Measurements from ENCODE around the gene HSPB8.

Gene HSPB8

DNA sequence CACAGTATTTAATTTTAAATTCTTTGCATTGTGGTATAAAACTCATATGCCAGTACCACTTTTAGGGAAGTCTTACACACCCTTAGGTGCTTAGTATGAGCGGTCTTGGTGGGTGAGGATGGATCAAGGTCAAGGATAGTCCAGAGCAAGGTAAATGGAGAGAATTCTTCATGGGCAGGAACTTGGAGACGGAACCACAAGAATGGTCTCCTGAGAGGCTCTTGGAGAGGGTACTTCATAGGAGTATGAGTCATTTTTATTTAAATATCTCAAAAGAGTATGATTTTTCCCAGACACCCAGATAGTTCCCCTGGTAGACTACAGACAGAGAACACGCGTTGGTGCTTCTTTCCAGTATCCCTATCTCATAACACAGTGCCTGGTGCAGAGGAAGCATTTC is 21.9 kb downstream of the HSPB8 start:
- Histone ChIP-seq H3K27ac (replicated peaks) (no peak overlapping the region), H3K4me3 (replicated peaks; ENCODE audit: insufficient read depth, low read length) (no peak overlapping the region), H3K27me3 (ENCODE audit: insufficient read depth, poor library complexity, severe bottlenecking) (no peaks in the 10 kb centered on the region)
- no peak for DNase-seq (ENCODE audit: low read depth in 1 of 2, low spot score in 1 of 2)
- TF ChIP-seq SPI1 (IDR thresholded peaks at IDR 0.05; ENCODE audit: borderline replicate concordance, low read depth), result no peak
- no peak for TF ChIP-seq GABPA (IDR thresholded peaks at IDR 0.05; ENCODE audit: low read depth)
- no peak for TF ChIP-seq POLR2AphosphoS5 (IDR thresholded peaks at IDR 0.05; ENCODE audit: low read depth)
- TF ChIP-seq, protein P1, sequence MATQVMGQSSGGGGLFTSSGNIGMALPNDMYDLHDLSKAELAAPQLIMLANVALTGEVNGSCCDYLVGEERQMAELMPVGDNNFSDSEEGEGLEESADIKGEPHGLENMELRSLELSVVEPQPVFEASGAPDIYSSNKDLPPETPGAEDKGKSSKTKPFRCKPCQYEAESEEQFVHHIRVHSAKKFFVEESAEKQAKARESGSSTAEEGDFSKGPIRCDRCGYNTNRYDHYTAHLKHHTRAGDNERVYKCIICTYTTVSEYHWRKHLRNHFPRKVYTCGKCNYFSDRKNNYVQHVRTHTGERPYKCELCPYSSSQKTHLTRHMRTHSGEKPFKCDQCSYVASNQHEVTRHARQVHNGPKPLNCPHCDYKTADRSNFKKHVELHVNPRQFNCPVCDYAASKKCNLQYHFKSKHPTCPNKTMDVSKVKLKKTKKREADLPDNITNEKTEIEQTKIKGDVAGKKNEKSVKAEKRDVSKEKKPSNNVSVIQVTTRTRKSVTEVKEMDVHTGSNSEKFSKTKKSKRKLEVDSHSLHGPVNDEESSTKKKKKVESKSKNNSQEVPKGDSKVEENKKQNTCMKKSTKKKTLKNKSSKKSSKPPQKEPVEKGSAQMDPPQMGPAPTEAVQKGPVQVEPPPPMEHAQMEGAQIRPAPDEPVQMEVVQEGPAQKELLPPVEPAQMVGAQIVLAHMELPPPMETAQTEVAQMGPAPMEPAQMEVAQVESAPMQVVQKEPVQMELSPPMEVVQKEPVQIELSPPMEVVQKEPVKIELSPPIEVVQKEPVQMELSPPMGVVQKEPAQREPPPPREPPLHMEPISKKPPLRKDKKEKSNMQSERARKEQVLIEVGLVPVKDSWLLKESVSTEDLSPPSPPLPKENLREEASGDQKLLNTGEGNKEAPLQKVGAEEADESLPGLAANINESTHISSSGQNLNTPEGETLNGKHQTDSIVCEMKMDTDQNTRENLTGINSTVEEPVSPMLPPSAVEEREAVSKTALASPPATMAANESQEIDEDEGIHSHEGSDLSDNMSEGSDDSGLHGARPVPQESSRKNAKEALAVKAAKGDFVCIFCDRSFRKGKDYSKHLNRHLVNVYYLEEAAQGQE (IDR thresholded peaks at IDR 0.05; ENCODE audit: insufficient replicate concordance, low read depth), result no peak
- TF ChIP-seq, protein P2, sequence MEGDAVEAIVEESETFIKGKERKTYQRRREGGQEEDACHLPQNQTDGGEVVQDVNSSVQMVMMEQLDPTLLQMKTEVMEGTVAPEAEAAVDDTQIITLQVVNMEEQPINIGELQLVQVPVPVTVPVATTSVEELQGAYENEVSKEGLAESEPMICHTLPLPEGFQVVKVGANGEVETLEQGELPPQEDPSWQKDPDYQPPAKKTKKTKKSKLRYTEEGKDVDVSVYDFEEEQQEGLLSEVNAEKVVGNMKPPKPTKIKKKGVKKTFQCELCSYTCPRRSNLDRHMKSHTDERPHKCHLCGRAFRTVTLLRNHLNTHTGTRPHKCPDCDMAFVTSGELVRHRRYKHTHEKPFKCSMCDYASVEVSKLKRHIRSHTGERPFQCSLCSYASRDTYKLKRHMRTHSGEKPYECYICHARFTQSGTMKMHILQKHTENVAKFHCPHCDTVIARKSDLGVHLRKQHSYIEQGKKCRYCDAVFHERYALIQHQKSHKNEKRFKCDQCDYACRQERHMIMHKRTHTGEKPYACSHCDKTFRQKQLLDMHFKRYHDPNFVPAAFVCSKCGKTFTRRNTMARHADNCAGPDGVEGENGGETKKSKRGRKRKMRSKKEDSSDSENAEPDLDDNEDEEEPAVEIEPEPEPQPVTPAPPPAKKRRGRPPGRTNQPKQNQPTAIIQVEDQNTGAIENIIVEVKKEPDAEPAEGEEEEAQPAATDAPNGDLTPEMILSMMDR (IDR thresholded peaks at IDR 0.05; ENCODE audit: insufficient read depth, low read length), result no peak

DNA sequence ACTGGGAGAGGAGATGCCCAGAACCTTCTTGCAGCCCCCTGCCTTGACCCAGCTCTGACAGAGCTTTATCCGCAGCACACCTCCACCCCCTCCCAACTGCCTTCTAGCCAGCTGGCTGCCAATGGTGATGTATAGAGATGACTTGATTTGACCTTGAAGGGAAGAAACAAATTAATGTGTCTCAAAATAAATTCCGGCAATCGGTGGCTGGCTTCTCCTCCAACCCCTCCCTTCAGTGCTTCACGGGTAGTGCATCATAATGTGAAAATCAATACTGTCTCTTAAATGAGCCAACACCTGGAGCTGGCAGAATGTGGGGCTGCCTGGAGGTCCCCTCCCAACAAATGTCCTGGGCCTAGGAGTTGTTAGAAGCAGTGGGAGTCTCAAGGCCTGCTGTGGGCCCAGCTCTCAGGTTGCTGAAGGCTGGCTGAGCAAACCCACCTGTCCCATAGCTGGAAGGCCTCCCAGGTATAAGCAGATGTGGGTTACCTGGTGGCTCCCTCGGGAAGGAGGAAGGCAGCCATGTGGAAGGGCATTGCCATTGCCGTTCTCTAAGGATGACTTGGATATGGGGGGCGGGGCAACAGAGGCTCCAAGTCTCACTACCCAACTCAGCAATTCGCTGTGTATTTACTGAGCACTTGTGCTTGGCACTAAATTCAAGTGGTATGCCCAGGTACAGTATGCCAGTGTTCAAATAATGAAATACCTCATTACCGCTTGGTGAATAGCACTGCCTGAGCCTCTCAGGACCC is 23.2 kb downstream of the HSPB8 start:
- DNase-seq (ENCODE audit: low read depth in 1 of 2, low spot score in 1 of 2), result no peak
- TF ChIP-seq SPI1 (IDR thresholded peaks at IDR 0.05; ENCODE audit: borderline replicate concordance, low read depth) (no peak), GABPA (IDR thresholded peaks at IDR 0.05; ENCODE audit: low read depth) (no peak), POLR2AphosphoS5 (IDR thresholded peaks at IDR 0.05; ENCODE audit: low read depth) (no peak)
- TF ChIP-seq, protein P1 (IDR thresholded peaks at IDR 0.05; ENCODE audit: insufficient replicate concordance, low read depth), result no peak
- TF ChIP-seq, protein P2 (IDR thresholded peaks at IDR 0.05; ENCODE audit: insufficient read depth, low read length), result no peak
- no peak overlapping the region for H3K4me3 ChIP-seq (replicated peaks; ENCODE audit: insufficient read depth, low read length)
- H3K27me3 ChIP-seq (ENCODE audit: insufficient read depth, poor library complexity, severe bottlenecking), result no peaks in the 10 kb centered on the region
- no peak overlapping the region for H3K27ac ChIP-seq (replicated peaks)

DNA sequence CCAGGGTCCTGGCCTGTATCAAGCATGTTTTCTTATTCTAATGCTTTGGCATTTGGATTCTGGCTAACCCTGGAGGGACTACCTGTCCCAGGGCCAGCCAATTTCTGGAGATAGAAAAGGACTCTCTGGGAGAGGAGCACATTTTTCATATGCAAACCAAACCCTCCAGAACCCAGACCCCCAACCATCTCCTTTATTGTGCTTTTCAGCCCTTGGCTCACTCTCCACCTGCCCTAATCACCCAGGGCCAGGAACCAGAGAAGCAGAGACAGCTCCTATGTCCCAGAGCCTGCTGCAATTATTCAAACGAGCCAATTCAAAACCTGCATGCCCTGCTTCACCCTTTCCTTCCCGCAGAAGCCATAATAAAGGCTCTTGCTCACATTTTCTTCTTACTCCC is 23.8 kb downstream of the HSPB8 start:
- TF ChIP-seq POLR2AphosphoS5 (IDR thresholded peaks at IDR 0.05; ENCODE audit: low read depth) (no peak), SPI1 (IDR thresholded peaks at IDR 0.05; ENCODE audit: borderline replicate concordance, low read depth) (no peak), GABPA (IDR thresholded peaks at IDR 0.05; ENCODE audit: low read depth) (no peak)
- TF ChIP-seq, protein P1 (IDR thresholded peaks at IDR 0.05; ENCODE audit: insufficient replicate concordance, low read depth), result no peak
- TF ChIP-seq, protein P2 (IDR thresholded peaks at IDR 0.05; ENCODE audit: insufficient read depth, low read length), result no peak
- no peaks in the 10 kb centered on the region for H3K27me3 ChIP-seq (ENCODE audit: insufficient read depth, poor library complexity, severe bottlenecking)
- no peak for DNase-seq (ENCODE audit: low read depth in 1 of 2, low spot score in 1 of 2)
- no peak overlapping the region for H3K27ac ChIP-seq (replicated peaks)
- no peak overlapping the region for H3K4me3 ChIP-seq (replicated peaks; ENCODE audit: insufficient read depth, low read length)
